ENCODE data around the gene PEX13.

DNA sequence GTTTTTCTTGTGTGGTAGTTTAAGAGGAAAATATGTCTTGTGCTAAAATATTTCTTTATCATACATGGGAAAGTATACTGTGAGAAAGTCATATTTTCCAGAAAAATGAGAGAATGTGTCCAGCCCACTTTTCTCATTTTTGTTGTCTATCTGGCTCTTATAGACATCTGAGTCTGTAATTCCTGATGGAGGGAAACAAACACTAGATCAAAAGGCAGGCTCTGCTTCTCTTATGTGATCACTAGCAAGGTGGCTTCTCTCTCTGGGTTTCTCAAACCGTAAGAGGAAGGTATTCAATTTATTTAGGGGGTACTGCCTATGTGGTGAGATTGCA is 40.0 kb upstream of the PEX13 start:
- TF ChIP-seq POLR2A (IDR thresholded peaks at IDR 0.05; ENCODE audit: low read length): no peak
- TF ChIP-seq, protein P1, sequence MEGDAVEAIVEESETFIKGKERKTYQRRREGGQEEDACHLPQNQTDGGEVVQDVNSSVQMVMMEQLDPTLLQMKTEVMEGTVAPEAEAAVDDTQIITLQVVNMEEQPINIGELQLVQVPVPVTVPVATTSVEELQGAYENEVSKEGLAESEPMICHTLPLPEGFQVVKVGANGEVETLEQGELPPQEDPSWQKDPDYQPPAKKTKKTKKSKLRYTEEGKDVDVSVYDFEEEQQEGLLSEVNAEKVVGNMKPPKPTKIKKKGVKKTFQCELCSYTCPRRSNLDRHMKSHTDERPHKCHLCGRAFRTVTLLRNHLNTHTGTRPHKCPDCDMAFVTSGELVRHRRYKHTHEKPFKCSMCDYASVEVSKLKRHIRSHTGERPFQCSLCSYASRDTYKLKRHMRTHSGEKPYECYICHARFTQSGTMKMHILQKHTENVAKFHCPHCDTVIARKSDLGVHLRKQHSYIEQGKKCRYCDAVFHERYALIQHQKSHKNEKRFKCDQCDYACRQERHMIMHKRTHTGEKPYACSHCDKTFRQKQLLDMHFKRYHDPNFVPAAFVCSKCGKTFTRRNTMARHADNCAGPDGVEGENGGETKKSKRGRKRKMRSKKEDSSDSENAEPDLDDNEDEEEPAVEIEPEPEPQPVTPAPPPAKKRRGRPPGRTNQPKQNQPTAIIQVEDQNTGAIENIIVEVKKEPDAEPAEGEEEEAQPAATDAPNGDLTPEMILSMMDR (IDR thresholded peaks at IDR 0.05): no peak
- TF ChIP-seq MYC (IDR thresholded peaks at IDR 0.05; ENCODE audit: borderline replicate concordance, low read length): no peak
- no peak for TF ChIP-seq RCOR1 (IDR thresholded peaks at IDR 0.05; ENCODE audit: low read depth, low read length)
- TF ChIP-seq, protein P2, sequence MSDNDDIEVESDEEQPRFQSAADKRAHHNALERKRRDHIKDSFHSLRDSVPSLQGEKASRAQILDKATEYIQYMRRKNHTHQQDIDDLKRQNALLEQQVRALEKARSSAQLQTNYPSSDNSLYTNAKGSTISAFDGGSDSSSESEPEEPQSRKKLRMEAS (IDR thresholded peaks at IDR 0.05): no peak
- TF ChIP-seq TP53 (CRISPR knock-in tag; IDR thresholded peaks at IDR 0.05): no peak
- no peak for TF ChIP-seq HOXB13 (CRISPR knock-in tag; IDR thresholded peaks at IDR 0.05; ENCODE audit: low read depth)
- TF ChIP-seq MAZ (IDR thresholded peaks at IDR 0.05; ENCODE audit: borderline replicate concordance, low read depth, low read length): no peak
- TF ChIP-seq NFE2L2 (conservative IDR thresholded peaks at IDR 0.05; ENCODE audit: low read length): no peak
- TF ChIP-seq RAD21 (conservative IDR thresholded peaks at IDR 0.05 in 1 of 2, IDR thresholded peaks at IDR 0.05 in 1 of 2): no peak
- no peak for TF ChIP-seq RNF2 (IDR thresholded peaks at IDR 0.05; ENCODE audit: borderline replicate concordance, low read depth)
- TF ChIP-seq POLR2AphosphoS2 (conservative IDR thresholded peaks at IDR 0.05; ENCODE audit: low read length): no peak

Measured in A549 (cell line).